GM19240 (cell line): ENCODE results near the gene ZNF605.
A peak's percentile ranks its signal among the peaks of the same experiment; 100 is the strongest.
"Not testable (repeated sequence)": the region's sequence is repeated elsewhere in the genome, so short reads cannot be mapped to it uniquely, and the experiment has no call there.

Experiments used
- DNase-seq: peaks from one replicate; pipeline ENCODE4 v3.0.0; 2011; ENCODE audit warnings: low spot score; ENCODE audit not compliant: insufficient read length

The ZNF605 gene

GRCh38 chr12:132956011-132956788 lies at the start of gene ZNF605:
Gene ZNF605 (minus strand): TSS chr12:132956306. CDS start chr12:132945635, 10,671 bp downstream.
- DNase-seq: peak; percentile 90

DNA sequence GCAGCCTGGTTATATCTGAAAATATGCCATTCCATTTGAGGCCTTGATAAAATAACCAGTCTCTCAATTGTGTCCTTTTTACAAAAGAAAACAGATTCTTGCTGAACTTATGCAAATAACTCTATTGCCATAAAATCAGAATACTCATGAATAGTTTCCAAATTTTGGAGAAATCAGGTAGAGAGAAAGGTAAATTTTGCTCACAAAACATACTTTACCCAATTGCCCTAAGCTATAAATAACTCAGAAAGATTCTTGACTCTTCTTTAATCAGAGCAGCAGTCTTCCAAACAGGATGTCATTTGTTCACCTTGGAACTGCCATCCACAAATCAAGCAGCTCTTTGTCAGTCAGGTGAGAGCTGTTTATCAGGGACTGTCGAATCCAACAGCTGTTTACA lies 42.6 kb upstream of the ZNF605 start:
- DNase-seq: no peak

- peak; percentile 2 for DNase-seq
These were observed 30.7 kb upstream of the ZNF605 start for GRCh38 chr12:132986885-132987225.

GRCh38 chr12:132986001-132986884 lies 30.1 kb upstream of the ZNF605 start, which contains the start of gene ZNF26:
Gene ZNF26 (plus strand): TSS chr12:132986367. CDS start chr12:132986841, 474 bp downstream.
- DNase-seq: peak; percentile 93

GRCh38 chr12:132976870-132977269 lies 20.8 kb upstream of the ZNF605 start:
- DNase-seq: not testable (repeated sequence)

DNA sequence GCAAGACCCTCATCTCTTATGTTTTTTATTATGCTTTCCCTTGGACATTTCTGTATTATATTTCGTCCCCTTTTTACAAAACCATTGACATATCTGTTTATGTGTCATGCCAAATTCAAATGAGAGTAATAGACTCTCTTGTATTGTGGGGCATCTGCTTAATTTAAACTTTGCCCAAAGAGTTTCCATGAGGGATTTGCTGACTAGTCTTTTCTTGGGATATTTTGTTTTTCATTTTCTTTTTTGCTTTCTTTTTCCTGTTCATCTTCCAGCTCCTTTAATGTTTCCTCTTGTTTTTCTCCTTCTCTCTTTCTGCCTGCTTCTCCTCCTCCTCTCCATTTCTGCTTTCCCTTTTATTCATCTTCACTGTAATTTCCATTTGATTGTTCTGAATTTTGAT lies 16.3 kb upstream of the ZNF605 start:
- DNase-seq: no peak

DNA sequence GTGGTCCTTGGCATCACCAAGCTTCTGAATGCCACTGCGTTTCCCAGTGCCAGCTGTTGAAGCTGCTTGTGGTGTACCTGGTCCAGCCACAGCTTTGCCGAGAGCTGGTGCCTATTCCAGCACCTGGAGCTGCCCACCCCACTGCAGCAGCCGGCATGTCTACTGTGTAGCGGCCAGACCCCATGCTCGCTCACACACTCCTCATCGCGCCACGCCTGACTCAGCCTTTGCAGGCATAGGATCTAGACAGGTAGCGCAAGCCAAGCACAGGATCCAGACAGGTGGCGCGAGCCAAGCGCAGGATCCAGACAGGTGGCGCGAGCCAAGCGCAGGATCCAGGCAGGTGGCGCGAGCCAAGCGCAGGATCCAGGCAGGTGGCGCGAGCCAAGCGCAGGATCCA lies 11.6 kb upstream of the ZNF605 start:
- DNase-seq: no peak

GRCh38 chr12:132966676-132967415 lies 10.7 kb upstream of the ZNF605 start:
- DNase-seq: no peak

GRCh38 chr12:132965796-132966195 lies 9.7 kb upstream of the ZNF605 start:
- no peak for DNase-seq

GRCh38 chr12:132963947-132964346 lies 7.8 kb upstream of the ZNF605 start:
- not testable (repeated sequence) for DNase-seq

DNA sequence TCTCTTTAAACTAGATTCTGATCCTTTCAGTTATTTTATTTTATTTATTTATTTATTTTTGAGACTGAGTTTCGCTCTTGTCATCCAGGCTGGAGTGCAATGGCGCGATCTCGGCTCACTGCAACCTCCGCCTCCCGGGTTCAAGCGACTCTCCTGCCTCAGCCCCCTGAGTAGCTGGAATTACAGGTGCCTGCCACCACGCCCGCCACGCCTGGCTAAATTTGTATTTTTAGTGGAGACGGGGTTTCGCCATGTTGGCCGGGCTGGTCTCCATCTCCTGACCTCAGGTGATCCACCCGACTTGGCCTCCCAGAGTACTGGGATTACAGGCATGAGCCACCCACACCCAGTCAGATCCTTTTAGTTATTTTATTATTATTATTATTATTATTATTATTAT lies 5.7 kb upstream of the ZNF605 start:
- DNase-seq: not testable (repeated sequence)

DNA sequence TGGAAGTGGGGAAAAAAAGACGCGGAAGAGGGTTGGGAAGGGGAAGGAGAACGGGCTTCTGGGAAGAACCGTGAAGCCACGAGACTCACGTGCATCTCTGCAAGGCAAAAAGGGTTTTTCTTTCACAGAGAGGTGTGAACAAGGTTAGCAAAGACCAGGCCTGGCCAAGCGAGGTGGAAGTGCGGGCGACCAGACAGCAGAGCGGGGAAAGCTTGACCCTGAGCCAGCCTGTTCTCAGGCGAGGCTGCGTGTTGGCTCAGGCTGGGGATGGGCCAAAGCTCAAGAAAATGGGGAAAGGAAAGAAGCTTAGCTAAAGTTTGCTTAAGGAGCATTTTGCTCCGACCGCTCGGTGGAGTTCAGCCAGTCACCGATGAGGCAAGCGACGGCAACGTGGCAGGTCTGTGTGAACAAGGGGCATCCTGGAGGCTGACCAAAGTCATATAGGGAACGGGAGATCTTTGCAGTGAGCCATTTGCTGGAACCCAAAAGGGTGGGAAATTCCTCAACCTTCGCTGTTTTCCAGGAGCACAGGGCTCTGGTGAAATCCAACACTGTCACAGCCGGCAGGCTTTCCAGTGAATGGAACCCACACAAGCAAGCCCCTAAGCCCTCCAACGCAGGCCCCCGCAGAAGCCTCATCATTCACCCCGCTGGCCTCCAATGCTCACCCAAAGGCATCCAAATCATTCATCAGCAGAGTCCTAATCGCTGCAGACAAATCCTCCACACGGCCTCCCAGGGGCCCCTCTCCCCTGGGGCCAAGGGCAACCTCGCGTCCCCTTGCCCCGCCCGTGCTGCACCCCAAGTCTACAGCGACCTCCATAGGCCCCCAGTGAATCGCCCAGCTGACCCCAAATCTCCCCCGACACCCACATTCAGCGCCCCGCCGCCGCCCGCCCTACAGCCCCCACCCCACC lies 754 bp downstream of the ZNF605 start:
- DNase-seq: no peak

GRCh38 chr12:132954471-132955048 lies 1.5 kb downstream of the ZNF605 start:
- no peak for DNase-seq

- no peak for DNase-seq
These were observed 2.3 kb downstream of the ZNF605 start for GRCh38 chr12:132953771-132954170.

DNA sequence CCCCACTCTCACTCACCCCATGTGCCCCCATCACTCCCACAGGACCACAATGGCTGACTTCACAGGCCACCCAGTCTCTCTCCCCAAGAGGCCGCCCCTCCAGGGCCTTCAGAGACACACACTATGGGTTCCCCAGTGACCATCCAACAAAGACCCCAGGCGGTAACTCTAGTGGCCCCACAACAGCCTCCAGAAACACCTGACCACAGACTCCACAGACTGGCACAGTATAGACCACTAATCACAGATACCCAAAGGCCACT lies 3.0 kb downstream of the ZNF605 start:
- DNase-seq: no peak

- DNase-seq: no peak
These were observed 3.5 kb downstream of the ZNF605 start for GRCh38 chr12:132952371-132953162.

- DNase-seq: no peak
These were observed 4.5 kb downstream of the ZNF605 start for GRCh38 chr12:132951649-132952048.

DNA sequence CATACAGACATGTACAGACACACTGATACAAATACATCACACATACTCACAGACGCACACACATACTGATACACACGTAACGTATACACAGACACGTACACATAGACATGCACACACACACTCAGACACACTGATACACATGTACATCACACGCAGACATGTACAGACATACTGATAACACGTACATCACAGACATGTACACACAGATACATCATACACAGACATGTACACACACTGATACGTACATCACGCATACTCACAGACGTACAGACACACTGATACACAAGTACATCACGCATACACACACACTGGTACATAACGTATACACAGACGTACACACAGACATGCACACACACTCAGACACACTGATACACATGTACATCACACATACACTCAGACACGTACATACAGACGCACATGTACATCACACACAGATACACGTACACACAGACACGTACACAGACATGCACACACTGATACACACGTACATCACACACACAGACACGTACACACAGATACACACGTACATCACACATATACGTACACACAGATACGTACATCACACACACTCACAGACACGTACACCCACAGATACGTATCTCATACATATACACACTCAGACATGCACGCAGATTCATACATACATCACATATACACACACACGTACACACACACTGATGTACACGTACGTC lies 5.1 kb downstream of the ZNF605 start:
- no peak for DNase-seq
